PC-3 (cell line): ENCODE measurements around the gene GPD2.

ENCODE experiments used
- EZH2 ChIP-seq: fragments of 300-600 bp; sonication (generic); IDR thresholded peaks from one replicate; pipeline ENCODE4 v1.6.1; 2017; ENCODE audit warnings: antibody characterized with exemption, mild to moderate bottlenecking, low read length; ENCODE audit not compliant: unreplicated experiment
- EZH2phosphoT487 ChIP-seq: fragments of 300-600 bp; sonication (generic); IDR thresholded peaks from 2 replicates; pipeline ENCODE4 v1.6.1; 2018; ENCODE audit warnings: mild to moderate bottlenecking, antibody characterized with exemption, low read length, borderline replicate concordance
- TF ChIP-seq, protein P1 (sequence below): fragments of 300-600 bp; sonication (generic); conservative IDR thresholded peaks from 2 replicates; pipeline ENCODE4 v1.5.1; 2017; ENCODE audit warnings: antibody characterized with exemption, low read depth, mild to moderate bottlenecking, low read length

DNA sequence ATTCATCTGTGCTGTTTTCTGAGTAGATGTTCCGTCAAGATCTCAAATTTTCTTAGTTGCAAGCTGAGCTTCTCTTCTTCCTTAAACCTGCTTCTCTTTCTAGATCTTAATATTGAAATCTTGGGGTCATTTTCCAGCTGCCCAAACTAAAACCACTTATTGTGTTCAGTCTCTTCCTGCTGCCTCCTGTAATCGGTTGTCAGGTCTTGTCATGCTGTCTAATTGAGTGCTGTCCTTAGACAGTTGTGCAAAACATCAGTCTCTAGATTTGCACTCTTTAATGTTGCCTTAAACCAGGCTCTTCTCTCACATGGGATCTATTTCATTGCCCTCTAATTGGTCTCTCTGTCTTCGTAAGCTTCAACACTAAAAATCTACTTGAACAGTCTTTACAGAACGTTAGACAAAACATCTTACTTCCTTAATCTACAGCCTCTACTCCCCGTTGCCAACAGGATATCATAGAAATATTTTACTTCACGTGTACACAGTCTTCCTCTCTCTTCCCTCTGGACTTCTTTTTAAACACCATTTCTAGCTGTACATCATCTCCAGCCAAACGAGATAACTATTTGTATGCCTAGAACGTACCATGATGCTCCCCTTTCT, 34.9 kb downstream of the GPD2 start:
- TF ChIP-seq EZH2 (no peak), EZH2phosphoT487 (no peak)
- TF ChIP-seq, protein P1, sequence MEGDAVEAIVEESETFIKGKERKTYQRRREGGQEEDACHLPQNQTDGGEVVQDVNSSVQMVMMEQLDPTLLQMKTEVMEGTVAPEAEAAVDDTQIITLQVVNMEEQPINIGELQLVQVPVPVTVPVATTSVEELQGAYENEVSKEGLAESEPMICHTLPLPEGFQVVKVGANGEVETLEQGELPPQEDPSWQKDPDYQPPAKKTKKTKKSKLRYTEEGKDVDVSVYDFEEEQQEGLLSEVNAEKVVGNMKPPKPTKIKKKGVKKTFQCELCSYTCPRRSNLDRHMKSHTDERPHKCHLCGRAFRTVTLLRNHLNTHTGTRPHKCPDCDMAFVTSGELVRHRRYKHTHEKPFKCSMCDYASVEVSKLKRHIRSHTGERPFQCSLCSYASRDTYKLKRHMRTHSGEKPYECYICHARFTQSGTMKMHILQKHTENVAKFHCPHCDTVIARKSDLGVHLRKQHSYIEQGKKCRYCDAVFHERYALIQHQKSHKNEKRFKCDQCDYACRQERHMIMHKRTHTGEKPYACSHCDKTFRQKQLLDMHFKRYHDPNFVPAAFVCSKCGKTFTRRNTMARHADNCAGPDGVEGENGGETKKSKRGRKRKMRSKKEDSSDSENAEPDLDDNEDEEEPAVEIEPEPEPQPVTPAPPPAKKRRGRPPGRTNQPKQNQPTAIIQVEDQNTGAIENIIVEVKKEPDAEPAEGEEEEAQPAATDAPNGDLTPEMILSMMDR, result no peak
